Mammary epithelial cell (primary cell): Measurements from ENCODE around the gene POTEG.
"Not testable (repeated sequence)": the region's sequence is repeated elsewhere in the genome, so short reads cannot be mapped to it uniquely, and the experiment has no call there.

ENCODE experiments used
- EZH2 ChIP-seq: IDR thresholded peaks from 2 replicates; pipeline ENCODE4 v1.6.1; 2012; ENCODE audit warnings: low read length, inconsistent platforms, borderline replicate concordance
- TF ChIP-seq, protein P1 (sequence below), 2 donors: IDR thresholded peaks in 1 of 2; conservative IDR thresholded peaks in 1 of 2; 2 replicates each; pipeline ENCODE4 v1.5.1; 2011 to 2012; ENCODE audit warnings: inconsistent platforms in 2 of 2, low read length in 2 of 2, mild to moderate bottlenecking in 2 of 2, control low read depth in 1 of 2, low read depth in 1 of 2; ENCODE audit not compliant: insufficient read depth in 1 of 2; ENCODE audit errors: extremely low read depth in 1 of 2

DNA sequence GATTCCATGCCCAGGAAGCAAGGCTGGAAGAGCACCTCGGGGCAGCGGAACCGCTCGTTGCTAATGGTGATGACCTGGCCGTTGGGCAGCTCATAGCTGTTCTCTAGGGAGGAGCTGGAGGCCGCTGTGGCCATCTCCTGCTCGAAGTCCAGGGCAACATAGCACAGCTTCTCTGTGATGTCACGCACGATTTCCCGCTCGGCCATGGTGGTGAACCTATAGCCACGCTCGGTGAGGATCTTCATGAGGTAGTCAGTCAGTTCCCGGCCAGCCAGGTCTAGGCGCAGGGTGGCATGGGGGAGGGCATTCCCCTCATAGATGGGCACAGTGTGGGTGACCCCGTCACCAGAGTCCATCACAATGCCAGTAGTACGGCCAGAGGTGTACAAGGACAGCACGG is 32.0 kb downstream of the POTEG start:
- TF ChIP-seq, protein P1, sequence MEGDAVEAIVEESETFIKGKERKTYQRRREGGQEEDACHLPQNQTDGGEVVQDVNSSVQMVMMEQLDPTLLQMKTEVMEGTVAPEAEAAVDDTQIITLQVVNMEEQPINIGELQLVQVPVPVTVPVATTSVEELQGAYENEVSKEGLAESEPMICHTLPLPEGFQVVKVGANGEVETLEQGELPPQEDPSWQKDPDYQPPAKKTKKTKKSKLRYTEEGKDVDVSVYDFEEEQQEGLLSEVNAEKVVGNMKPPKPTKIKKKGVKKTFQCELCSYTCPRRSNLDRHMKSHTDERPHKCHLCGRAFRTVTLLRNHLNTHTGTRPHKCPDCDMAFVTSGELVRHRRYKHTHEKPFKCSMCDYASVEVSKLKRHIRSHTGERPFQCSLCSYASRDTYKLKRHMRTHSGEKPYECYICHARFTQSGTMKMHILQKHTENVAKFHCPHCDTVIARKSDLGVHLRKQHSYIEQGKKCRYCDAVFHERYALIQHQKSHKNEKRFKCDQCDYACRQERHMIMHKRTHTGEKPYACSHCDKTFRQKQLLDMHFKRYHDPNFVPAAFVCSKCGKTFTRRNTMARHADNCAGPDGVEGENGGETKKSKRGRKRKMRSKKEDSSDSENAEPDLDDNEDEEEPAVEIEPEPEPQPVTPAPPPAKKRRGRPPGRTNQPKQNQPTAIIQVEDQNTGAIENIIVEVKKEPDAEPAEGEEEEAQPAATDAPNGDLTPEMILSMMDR (conservative IDR thresholded peaks at IDR 0.05 in 1 of 2, IDR thresholded peaks at IDR 0.05 in 1 of 2; ENCODE audit: extremely low read depth in 1 of 2, insufficient read depth in 1 of 2, low read depth in 1 of 2, low read length in 2 of 2): not testable (repeated sequence)
- not testable (repeated sequence) for TF ChIP-seq EZH2
